Adipose tissue (tissue), 3 donors: ENCODE results near the gene GGT6. TPM values are rescaled to one million over a fixed set of nuclear protein-coding genes. Genes with fewer than 3 reads are reported as not detected.

Experiments
- H3K27ac ChIP-seq: one replicate; pipeline ENCODE4 v1.5.1; 2013; ENCODE audit warnings: low read depth, low read length
- WGBS, 3 donors: extraction: QIAGEN DNeasy Blood & Tissue Kit; methylation state at CpG; one replicate each; pipeline ENCODE4 v1.1.7; 2013; 5-methylcytosine and 5-hydroxymethylcytosine counted together
- polyA plus RNA-seq, 3 donors: library from polyadenylated mRNA; stranded (reverse); fragments of 200-250 nt; gene quantifications; one replicate each; pipeline ENCODE4 v1.2.3, GENCODE V29; 2013
- donor health status: healthy with polysubstance abuse.
- donor health status: Bipolar disorder and iron deficiency.
- donor health status: healthy.

The GGT6 gene
- polyA plus RNA-seq, 3 donors: 1.6 to 20.3 TPM; not detected in 1

DNA sequence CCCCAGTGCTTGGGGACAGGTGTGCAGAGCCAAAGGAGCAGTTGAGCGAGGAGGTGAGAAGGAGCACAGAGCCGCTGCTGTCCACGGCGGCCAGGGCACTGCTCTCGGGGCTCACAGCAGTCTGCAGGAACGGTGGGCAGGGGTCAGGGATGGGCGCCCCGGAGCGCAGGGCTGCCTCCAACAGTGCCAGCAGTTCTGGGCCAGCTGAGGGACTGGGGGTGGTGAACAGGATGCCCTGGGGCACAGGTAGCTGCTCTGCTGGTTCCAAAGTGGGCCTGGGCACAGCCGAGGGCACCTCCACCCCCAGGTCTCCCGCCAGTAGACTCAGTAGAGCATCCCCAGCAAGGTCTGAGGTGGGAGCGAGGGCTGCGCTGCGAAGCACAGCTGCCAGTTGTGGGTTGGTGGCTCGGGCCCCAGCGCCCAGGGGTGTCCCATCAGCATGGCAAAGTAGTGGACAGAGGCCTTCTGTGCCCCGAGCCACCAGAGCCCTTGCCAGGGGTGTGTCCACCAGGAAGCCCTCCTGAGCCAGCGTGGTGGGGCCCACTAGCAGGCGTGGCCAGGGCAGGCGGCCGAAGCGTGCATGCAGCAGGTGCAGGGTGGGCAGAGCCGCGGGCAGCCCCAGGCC lies 1.9 kb downstream of the GGT6 start:
- WGBS, 3 donors: 85 to 94% (median 91%) methylated on average over 23 to 24 of the region's 24 CpGs
- no peak overlapping the region for H3K27ac ChIP-seq

DNA sequence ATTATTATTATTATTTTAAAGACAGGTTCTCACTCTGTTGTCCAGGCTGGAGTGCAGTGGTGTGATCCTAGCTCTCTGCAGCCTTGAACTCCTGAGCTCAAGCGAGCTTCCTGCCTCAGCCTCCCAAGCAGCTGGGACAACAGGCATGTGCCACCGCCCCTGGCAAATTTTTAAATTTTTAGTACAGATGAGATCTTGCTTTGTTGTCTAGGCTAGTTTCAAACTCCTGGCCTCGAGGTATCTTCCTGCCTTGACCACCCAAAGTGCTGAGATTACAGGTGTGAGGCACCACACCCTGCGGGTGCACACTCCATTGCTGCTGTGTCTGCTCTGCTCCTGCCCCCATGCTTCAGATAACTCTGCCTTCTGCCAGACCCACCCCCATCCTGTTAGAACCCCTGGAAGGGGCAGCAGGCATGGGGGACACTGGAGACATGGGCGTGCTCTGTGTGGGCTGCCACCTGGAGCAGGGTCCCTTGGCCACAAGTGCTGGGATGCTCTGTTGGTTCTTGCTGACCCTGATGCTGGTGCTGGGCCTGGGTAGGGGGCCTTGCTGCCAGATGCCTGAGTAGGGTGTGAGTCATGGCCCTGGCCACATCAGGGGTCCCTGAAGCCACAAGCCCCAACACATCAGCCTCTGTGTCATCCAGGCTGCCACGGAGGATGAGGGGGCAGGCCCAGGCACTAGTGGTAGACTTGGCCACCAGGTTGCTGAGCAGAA lies 2.6 kb downstream of the GGT6 start:
- H3K27ac ChIP-seq: no peak overlapping the region
- WGBS, 3 donors: 92 to 97% (median 96%) methylated on average over 6 of the region's 6 CpGs

GRCh38 chr17:4556996-4557395 lies 3.4 kb downstream of the GGT6 start:
- 82 to 89% (median 89%) methylated on average over 4 of the region's 4 CpGs for WGBS, 3 donors

DNA sequence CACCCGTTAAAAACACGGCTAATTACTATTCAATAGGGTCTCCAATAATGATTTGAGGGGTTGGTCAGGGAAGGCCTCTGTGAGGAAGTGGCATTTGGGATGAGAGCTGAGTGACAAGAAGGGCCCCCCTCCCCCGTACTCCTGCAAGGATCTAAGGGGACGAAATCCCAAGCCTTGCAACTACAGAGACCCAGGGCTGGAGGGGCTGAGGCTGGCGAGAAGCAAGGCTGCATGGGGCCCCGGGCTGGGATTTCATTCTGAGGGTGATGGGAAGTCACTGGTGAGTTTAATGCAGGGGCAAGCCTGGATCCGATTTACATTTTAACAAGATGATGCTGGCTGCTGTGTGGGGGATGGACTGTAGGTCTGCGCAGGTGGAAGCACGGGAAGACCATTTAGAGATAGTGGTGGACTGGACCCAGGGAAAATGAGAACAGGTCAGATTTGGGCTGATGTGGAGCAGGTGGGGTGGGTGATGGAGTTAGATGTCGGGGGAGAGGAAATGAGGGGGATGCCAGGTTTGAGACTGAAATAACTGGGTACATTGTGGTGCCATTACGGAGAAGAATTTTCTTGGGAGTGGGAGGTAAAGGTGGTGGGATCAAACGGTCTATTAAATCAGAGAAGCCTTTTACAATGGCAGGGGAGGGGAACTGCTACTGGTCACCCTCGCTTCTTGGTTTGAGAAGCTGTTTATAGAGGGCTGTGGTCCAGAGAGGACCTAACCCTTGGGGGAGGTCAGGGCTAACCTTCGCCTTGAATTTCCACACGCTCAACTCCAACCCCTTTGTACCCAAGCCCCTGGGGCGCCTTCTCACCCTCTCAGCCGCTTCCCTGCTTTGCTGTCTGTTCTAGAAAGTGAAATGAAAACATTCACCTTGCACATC lies 4.3 kb downstream of the GGT6 start:
- 63 to 67% (median 66%) methylated on average over 17 of the region's 17 CpGs for WGBS, 3 donors
- H3K27ac ChIP-seq: no peak overlapping the region

More at GRCh38 chr17:4556996-4557395, 3.4 kb downstream of the GGT6 start:
- H3K27ac ChIP-seq: no peak overlapping the region

GRCh38 chr17:4554997-4555799 lies 5.2 kb downstream of the GGT6 start, which contains the start of gene MYBBP1A:
MYBBP1A (minus strand) TSS chr17:4555384; CDS start chr17:4555324, 60 bp downstream.
- H3K27ac ChIP-seq: no peak within 1 kb of the TSS
- 0 to 1% (median 0%) methylated on average over 69 of the region's 69 CpGs for WGBS, 3 donors

- H3K27ac ChIP-seq: no peak overlapping the region
- 15 to 17% (median 16%) methylated on average over 17 to 18 of the region's 18 CpGs for WGBS, 3 donors
Measured at GRCh38 chr17:4554441-4554996, 5.9 kb downstream of the GGT6 start.

GRCh38 chr17:4553669-4554068 lies 6.7 kb downstream of the GGT6 start:
- no peak overlapping the region for H3K27ac ChIP-seq
- 77 to 83% (median 83%) methylated on average over 9 of the region's 9 CpGs for WGBS, 3 donors

GRCh38 chr17:4551796-4552525 lies 8.4 kb downstream of the GGT6 start:
- 95 to 96% (median 96%) methylated on average over 27 of the region's 27 CpGs for WGBS, 3 donors

DNA sequence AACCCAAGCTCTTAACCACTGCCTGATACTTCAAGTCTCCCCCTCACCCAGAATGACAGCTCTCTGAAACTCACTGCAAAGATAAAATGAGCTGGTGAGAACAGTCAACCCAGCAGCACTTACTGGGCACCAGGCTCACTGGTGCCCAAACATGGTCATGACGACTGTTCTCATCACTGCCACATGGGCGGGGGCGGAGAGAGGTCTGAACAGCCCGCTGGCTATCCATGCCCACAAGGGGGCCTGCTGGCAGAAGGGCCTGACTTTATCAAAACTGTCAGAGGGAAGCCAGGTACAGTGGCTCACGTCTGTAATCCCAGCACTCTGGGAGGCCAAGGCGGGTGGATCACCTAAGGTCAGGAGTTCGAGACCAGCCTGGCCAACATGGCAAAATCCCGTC lies 9.2 kb downstream of the GGT6 start:
- H3K27ac ChIP-seq: no peak overlapping the region
- WGBS, 3 donors: 86 to 91% (median 88%) methylated on average over 8 of the region's 8 CpGs

More at GRCh38 chr17:4551796-4552525, 8.4 kb downstream of the GGT6 start:
- no peak overlapping the region for H3K27ac ChIP-seq

GRCh38 chr17:4550534-4551039 lies 9.8 kb downstream of the GGT6 start:
- no peak overlapping the region for H3K27ac ChIP-seq
- WGBS, 3 donors: 93 to 96% (median 95%) methylated on average over 16 of the region's 16 CpGs

GRCh38 chr17:4549781-4550533 lies 10.4 kb downstream of the GGT6 start:
- no peak overlapping the region for H3K27ac ChIP-seq
- 79 to 93% (median 93%) methylated on average over 23 to 25 of the region's 25 CpGs for WGBS, 3 donors

- no peak overlapping the region for H3K27ac ChIP-seq
- WGBS, 3 donors: 76 to 89% (median 84%) methylated on average over 24 of the region's 24 CpGs
Measured at GRCh38 chr17:4548721-4549531, 11.5 kb downstream of the GGT6 start.

DNA sequence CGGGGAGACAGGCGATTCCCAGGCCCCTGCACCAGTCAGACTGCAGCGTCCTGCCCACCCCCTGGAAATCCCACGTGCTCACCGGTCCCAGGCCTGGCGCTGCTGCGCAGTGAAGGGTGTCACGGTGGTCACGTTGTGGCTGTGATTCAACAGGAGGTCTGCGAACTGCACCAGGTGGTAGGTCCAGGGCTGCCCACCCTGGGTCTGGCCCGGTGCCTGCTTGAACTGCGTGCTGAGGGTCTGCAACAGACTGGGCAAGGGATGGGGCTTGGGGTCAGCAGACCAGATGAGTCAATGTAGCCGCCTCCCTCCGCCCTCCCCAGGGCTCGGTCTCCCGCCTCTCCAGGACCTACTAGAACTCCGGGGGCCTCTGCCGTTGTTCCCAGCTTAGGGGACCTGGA lies 12.3 kb downstream of the GGT6 start:
- 91 to 95% (median 92%) methylated on average over 18 of the region's 18 CpGs for WGBS, 3 donors
- H3K27ac ChIP-seq: no peak overlapping the region

DNA sequence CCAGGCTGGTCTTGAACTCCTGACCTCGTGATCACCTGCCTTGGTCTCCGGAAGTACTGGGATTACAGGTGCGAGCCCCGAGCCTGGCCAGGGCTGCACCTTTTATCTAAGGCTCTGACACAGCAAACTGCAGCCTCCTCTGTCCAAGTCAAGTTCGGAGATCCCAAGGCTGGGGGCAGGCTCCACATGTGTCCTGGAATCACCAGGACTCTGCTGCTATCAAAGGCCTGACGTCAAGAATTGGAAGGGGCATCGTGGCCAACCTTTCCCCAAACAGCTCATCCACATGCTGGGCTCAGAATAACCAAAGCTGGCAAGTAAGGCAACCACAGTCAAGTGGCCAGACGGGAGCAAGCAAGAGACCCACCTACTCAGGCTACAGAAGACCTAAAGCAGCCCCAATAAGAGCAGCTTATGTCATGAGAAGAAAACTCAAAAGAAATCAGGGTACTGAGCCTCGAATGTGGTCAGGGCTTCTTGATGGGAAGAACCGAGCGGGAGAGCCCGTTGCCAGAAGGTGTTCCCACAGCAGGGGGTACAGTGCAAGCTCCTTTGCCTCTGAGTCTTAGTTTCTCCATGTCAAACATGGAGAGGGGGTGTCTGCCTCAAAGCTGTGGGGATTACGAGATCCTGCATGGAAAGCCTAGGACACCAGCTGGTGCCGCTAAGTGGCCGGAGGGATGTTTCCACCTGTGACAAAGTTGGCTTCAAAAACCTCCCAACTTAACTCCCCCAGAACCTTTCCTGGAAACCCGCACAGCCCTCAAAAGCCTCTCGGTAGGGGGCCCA lies 13.1 kb downstream of the GGT6 start:
- no peak overlapping the region for H3K27ac ChIP-seq
- WGBS, 3 donors: 90 to 95% (median 94%) methylated on average over 17 of the region's 17 CpGs
